Ectodermal cell (in vitro differentiated cells): Measurements from ENCODE around the gene KLK1.
"Not testable (repeated sequence)": the region's sequence is repeated elsewhere in the genome, so short reads cannot be mapped to it uniquely, and the experiment has no call there.

Experiments used
- H3K27ac ChIP-seq: 2 replicates; pipeline ENCODE4 v1.7.0; 2013; ENCODE audit warnings: mild to moderate bottlenecking, low read depth, low read length; ENCODE audit not compliant: insufficient read depth, poor library complexity, severe bottlenecking
- H3K27me3 ChIP-seq: 2 replicates; pipeline ENCODE4 v1.7.0; 2013; ENCODE audit warnings: mild to moderate bottlenecking, low read length; ENCODE audit not compliant: insufficient read depth, control insufficient read depth, poor library complexity, severe bottlenecking
- H3K36me3 ChIP-seq: one replicate; pipeline ENCODE4 v1.7.0; 2013; ENCODE audit warnings: low read length; ENCODE audit not compliant: control insufficient read depth, insufficient read depth
- H3K4me1 ChIP-seq: one replicate; pipeline ENCODE4 v1.7.0; 2013; ENCODE audit warnings: low read length; ENCODE audit not compliant: control insufficient read depth, insufficient read depth
- H3K4me3 ChIP-seq: 2 replicates; pipeline ENCODE4 v1.7.0; 2013; ENCODE audit warnings: low read depth, low read length, control low read depth; ENCODE audit not compliant: insufficient read depth
- H3K9me3 ChIP-seq: 2 replicates; pipeline ENCODE4 v1.7.0; 2013; ENCODE audit warnings: mild to moderate bottlenecking, low read length, moderate library complexity; ENCODE audit not compliant: control insufficient read depth
- WGBS, 2 experiments: methylation state at CpG; one replicate each; pipeline ENCODE4 v1.1.7; 2013; ENCODE audit warnings: missing lambda C conversion rate in 2 of 2; 5-methylcytosine and 5-hydroxymethylcytosine counted together

Gene KLK1

DNA sequence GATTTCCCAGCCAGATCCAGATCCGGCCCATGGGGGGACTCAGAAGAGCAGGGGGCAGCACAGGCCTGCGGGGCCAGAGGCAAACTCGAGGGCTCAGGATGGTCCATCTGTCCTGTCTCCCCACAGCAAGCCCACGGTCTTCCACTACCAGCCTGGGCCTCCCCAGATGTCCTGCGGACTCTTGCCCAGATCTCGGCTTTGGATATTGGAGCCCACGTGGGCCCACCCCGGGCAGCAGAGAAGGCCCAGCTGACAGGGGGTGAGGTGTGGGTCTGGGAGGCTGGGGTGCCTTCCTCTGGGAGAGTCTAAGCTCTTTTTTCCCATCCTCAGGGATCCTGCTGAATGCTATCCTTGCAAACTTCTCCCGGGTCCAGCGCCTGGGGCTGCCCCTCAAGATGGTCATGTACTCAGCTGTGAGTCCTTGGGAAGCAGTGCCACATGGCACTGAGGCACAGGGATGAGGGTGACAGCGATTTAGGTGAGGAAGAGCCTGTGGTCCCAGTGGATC lies 30.0 kb downstream of the KLK1 start:
- WGBS, 2 experiments, result 82 to 88% methylated on average over 11 of the region's 11 CpGs

GRCh38 chr19:50792272-50793250 lies 31.0 kb downstream of the KLK1 start:
- H3K27me3 ChIP-seq, result no peaks in the 10 kb centered on the region
- WGBS, 2 experiments, result 90 to 91% methylated on average over 13 of the region's 13 CpGs
- no peaks in the 10 kb centered on the region for H3K9me3 ChIP-seq
- no peak overlapping the region for H3K4me3 ChIP-seq
- no peaks in the 10 kb centered on the region for H3K36me3 ChIP-seq
- no peak overlapping the region for H3K27ac ChIP-seq
- peaks cover 10% of the 10 kb centered on the region for H3K4me1 ChIP-seq

More for the DNA sequence above, 30.0 kb downstream of the KLK1 start:
- no peak overlapping the region for H3K4me3 ChIP-seq
- H3K36me3 ChIP-seq, result peaks cover 2% of the 10 kb centered on the region
- H3K9me3 ChIP-seq, result no peaks in the 10 kb centered on the region
- peaks cover 10% of the 10 kb centered on the region for H3K4me1 ChIP-seq
- H3K27me3 ChIP-seq, result no peaks in the 10 kb centered on the region
- H3K27ac ChIP-seq, result no peak overlapping the region

DNA sequence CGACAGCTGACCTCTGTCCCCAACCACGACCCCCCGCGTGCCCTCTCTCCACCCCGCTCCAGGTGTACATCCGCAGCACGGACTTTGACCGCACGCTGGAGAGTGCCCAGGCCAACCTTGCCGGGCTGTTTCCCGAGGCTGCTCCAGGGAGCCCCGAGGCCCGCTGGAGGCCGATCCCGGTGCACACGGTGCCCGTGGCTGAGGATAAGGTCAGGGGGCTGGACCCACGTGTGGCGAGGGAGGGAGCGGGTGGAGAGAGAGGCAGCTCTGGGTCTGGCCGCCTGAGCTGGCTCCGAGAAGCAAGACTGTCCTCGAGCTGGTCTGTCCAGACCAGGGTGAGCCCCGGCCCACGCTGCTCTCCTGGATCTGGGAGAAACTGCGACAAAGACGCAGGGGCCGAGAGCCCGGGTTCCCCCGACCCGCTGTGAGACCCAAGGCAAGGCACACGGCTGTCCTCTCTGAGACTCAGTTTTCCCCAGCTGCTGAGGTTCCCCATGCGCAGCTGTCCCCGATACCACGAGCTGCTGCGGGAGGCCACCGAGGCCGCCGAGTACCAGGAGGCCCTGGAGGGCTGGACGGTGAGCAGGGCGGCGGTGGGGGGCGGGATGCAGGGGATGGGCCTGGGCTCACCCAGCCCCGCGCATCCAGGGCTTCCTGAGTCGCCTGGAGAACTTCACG lies 31.9 kb downstream of the KLK1 start:
- WGBS, 2 experiments, result 90 to 91% methylated on average over 47 of the region's 47 CpGs
- Histone ChIP-seq H3K27ac (no peak overlapping the region), H3K27me3 (no peaks in the 10 kb centered on the region), H3K36me3 (no peaks in the 10 kb centered on the region), H3K4me1 (peaks cover 10% of the 10 kb centered on the region), H3K4me3 (no peak overlapping the region), H3K9me3 (no peaks in the 10 kb centered on the region)

GRCh38 chr19:50790922-50791467 lies 32.6 kb downstream of the KLK1 start:
- WGBS, 2 experiments, result 90 to 93% methylated on average over 6 of the region's 6 CpGs

DNA sequence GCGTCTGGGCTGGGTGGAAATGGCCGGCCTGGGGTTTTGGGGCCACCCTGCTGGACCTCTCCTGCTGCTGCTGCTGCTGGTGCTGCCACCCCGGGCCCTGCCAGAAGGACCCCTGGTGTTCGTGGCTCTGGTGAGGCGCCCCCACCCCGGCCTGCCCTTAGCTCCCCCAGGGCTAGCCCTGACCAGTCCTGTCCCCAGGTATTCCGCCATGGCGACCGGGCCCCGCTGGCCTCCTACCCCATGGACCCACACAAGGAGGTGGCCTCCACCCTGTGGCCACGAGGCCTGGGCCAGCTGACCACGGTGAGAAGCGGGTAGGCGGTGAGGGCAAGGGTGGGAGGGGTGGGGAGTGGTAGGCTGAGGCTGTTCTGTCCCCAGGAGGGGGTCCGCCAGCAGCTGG lies 33.2 kb downstream of the KLK1 start, which contains the start of gene ACP4:
TSS of gene ACP4 (plus strand) at position 20 of the 400 bp plus-strand sequence. CDS start at position 20, 0 bp downstream.
- 92 to 95% methylated on average over 15 of the region's 15 CpGs for WGBS, 2 experiments
- Histone ChIP-seq H3K4me1 (peaks cover 10% of the 10 kb centered on the region), H3K27ac (no peak within 1 kb of the TSS), H3K27me3 (no peaks in the 10 kb centered on the region), H3K36me3 (no peaks in the 10 kb centered on the region), H3K9me3 (no peaks in the 10 kb centered on the region), H3K4me3 (no peak within 1 kb of the TSS)

More at GRCh38 chr19:50790922-50791467, 32.6 kb downstream of the KLK1 start:
- no peaks in the 10 kb centered on the region for H3K36me3 ChIP-seq
- no peaks in the 10 kb centered on the region for H3K9me3 ChIP-seq
- no peaks in the 10 kb centered on the region for H3K27me3 ChIP-seq
- no peak overlapping the region for H3K27ac ChIP-seq
- H3K4me1 ChIP-seq, result peaks cover 10% of the 10 kb centered on the region
- H3K4me3 ChIP-seq, result no peak overlapping the region

- Histone ChIP-seq H3K27ac (no peak overlapping the region), H3K27me3 (peaks cover 2% of the 10 kb centered on the region), H3K4me1 (no peaks in the 10 kb centered on the region), H3K9me3 (no peaks in the 10 kb centered on the region), H3K4me3 (no peak overlapping the region), H3K36me3 (no peaks in the 10 kb centered on the region)
- 88 to 93% methylated on average over 12 of the region's 12 CpGs for WGBS, 2 experiments
Measured at GRCh38 chr19:50785329-50785728, 38.3 kb downstream of the KLK1 start.

GRCh38 chr19:50784710-50785109 lies 38.9 kb downstream of the KLK1 start:
- no peaks in the 10 kb centered on the region for H3K4me1 ChIP-seq
- no peaks in the 10 kb centered on the region for H3K36me3 ChIP-seq
- peaks cover 8% of the 10 kb centered on the region for H3K27me3 ChIP-seq
- WGBS, 2 experiments, result 89 to 91% methylated on average over 3 of the region's 3 CpGs
- H3K4me3 ChIP-seq, result no peak overlapping the region
- no peaks in the 10 kb centered on the region for H3K9me3 ChIP-seq
- H3K27ac ChIP-seq, result no peak overlapping the region

DNA sequence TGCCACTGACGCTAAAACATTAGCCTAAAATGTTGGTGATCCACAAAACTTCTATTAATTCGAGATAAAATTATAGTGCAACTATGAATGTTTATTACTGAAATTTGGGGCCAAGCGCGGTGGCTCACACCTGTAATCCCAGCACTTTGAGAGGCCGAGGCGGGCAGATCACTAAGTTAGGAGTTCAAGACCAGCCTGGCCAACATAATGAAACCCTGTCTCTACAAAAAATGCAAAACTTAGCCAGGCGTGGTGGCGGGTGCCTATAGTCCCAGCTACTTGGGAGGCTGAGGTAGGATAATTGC lies 39.8 kb downstream of the KLK1 start:
- H3K27ac ChIP-seq, H3K4me3 ChIP-seq, H3K4me1 ChIP-seq, H3K9me3 ChIP-seq, H3K36me3 ChIP-seq: not testable (repeated sequence)
- WGBS, 2 experiments, result 46 to 50% methylated on average over 8 of the region's 8 CpGs
- peaks cover 17% of the 10 kb centered on the region for H3K27me3 ChIP-seq

- Histone ChIP-seq H3K36me3 (no peaks in the 10 kb centered on the region), H3K9me3 (no peaks in the 10 kb centered on the region), H3K27ac (no peak overlapping the region), H3K27me3 (peaks cover 34% of the 10 kb centered on the region), H3K4me3 (no peak overlapping the region), H3K4me1 (no peaks in the 10 kb centered on the region)
- WGBS, 2 experiments, result 77 to 82% methylated on average over 16 of the region's 16 CpGs
Measured at GRCh38 chr19:50780753-50781435, 42.7 kb downstream of the KLK1 start.
